Keratinocyte (primary cell): ENCODE measurements around the gene PITPNM3. TPM values are rescaled to one million over a fixed set of nuclear protein-coding genes. Genes with fewer than 3 reads are reported as not detected.

ENCODE experiments used
- DNase-seq: peaks from one replicate; pipeline ENCODE4 v3.0.0-alpha.2; 2011; ENCODE audit warnings: low read depth, missing footprints, low spot score
- FAIRE-seq: peaks from 2 replicates; lab custom pipeline; 2011; peaks lifted over from hg19 to GRCh38; lab: Jason Lieb, UNC
- H2AFZ ChIP-seq: 2 replicates; pipeline ENCODE4 v1.6.0; 2012; ENCODE audit warnings: low read length, control low read depth, inconsistent platforms; ENCODE audit not compliant: control insufficient read depth
- H3K27ac ChIP-seq: 2 replicates; pipeline ENCODE4 v1.5.1; 2011; ENCODE audit warnings: low read length; ENCODE audit not compliant: control insufficient read depth, insufficient read depth
- H3K27me3 ChIP-seq: 3 replicates; pipeline ENCODE4 v1.6.0; 2011; ENCODE audit warnings: low read length; ENCODE audit not compliant: control insufficient read depth, insufficient read depth; ENCODE audit errors: extremely low read depth
- H3K36me3 ChIP-seq, 2 experiments: 2 replicates in 1 of 2; 3 replicates in 1 of 2; pipeline ENCODE4 v1.5.1; 2011; ENCODE audit warnings: low read length in 2 of 2, mild to moderate bottlenecking in 1 of 2; ENCODE audit not compliant: control insufficient read depth in 2 of 2, insufficient read depth in 2 of 2; ENCODE audit errors: extremely low read depth in 1 of 2
- H3K4me1 ChIP-seq: 3 replicates; pipeline ENCODE4 v1.5.1; 2011; ENCODE audit warnings: low read length; ENCODE audit not compliant: control insufficient read depth, insufficient read depth; ENCODE audit errors: extremely low read depth
- H3K4me2 ChIP-seq: 3 replicates; pipeline ENCODE4 v1.6.0; 2011; ENCODE audit warnings: low read depth, low read length; ENCODE audit not compliant: control insufficient read depth, insufficient read depth; ENCODE audit errors: extremely low read depth
- H3K4me3 ChIP-seq, 3 experiments: fragments of 200-600 bp in 1 of 3; sonication (generic) in 1 of 3; 2 replicates in 2 of 3; 3 replicates in 1 of 3; pipeline ENCODE4 v1.5.1; 2011 to 2016; ENCODE audit warnings: low read length in 3 of 3, mild to moderate bottlenecking in 3 of 3, control low read depth in 2 of 3, inconsistent platforms in 1 of 3, low read depth in 1 of 3, mixed read lengths in 1 of 3, mixed run types in 1 of 3, moderate library complexity in 1 of 3; ENCODE audit not compliant: control insufficient read depth in 2 of 3, insufficient read depth in 2 of 3; ENCODE audit errors: extremely low read depth in 1 of 3
- H3K79me2 ChIP-seq: 2 replicates; pipeline ENCODE4 v1.6.0; 2012; ENCODE audit warnings: low read length; ENCODE audit not compliant: control insufficient read depth, insufficient read depth
- H3K9ac ChIP-seq: 3 replicates; pipeline ENCODE4 v1.6.0; 2011; ENCODE audit warnings: low read length; ENCODE audit not compliant: control insufficient read depth, insufficient read depth; ENCODE audit errors: extremely low read depth
- H3K9me1 ChIP-seq: 3 replicates; pipeline ENCODE4 v1.6.0; 2011; ENCODE audit warnings: low read length; ENCODE audit not compliant: control insufficient read depth, insufficient read depth; ENCODE audit errors: extremely low read depth
- H3K9me3 ChIP-seq: 2 replicates; pipeline ENCODE4 v1.5.1; 2012; ENCODE audit warnings: low read depth, low read length; ENCODE audit not compliant: control insufficient read depth
- H4K20me1 ChIP-seq: 3 replicates; pipeline ENCODE4 v1.6.0; 2011; ENCODE audit warnings: low read length; ENCODE audit not compliant: control insufficient read depth, insufficient read depth; ENCODE audit errors: extremely low read depth
- EZH2 ChIP-seq: IDR thresholded peaks from one replicate; pipeline ENCODE4 v1.6.1; 2012; ENCODE audit warnings: inconsistent platforms, mild to moderate bottlenecking, low read length, moderate library complexity
- dilution Hi-C: fragments of 300-500 bp; cut with MboI; formaldehyde crosslinking; loops from one replicate; pipeline ENCODE4 v1.7.0; 2020; ENCODE audit warnings: low sequenced_read_pairs; ENCODE audit not compliant: extremely low pct_ligation_motif_present
- polyA plus RNA-seq, 5 experiments: library from polyadenylated mRNA; depleted of rRNA in 3 of 5; stranded (reverse) in 3 of 5; stranded (forward) in 1 of 5; unstranded in 1 of 5; fragments of >200 nt; gene quantifications; 1 replicate in 1 of 5; 2 replicates in 3 of 5; 3 replicates in 1 of 5; pipeline versions ENCODE4 v1.2.1 to v1.2.3, GENCODE V29; 2011 to 2012; ENCODE audit warnings: missing spikeins in 2 of 5, low read depth in 1 of 5, low replicate concordance in 1 of 5
- TF ChIP-seq, protein P1 (sequence below), 3 experiments: IDR thresholded peaks in 1 of 3; conservative IDR thresholded peaks in 1 of 3; optimal IDR thresholded peaks in 1 of 3; 2 replicates in 2 of 3; 3 replicates in 1 of 3; pipeline versions ENCODE3 to v1.5.1; 2011; ENCODE audit warnings: low read length in 3 of 3, mild to moderate bottlenecking in 3 of 3, moderate library complexity in 2 of 3, control low read depth in 1 of 3, inconsistent platforms in 1 of 3; ENCODE audit not compliant: insufficient read depth in 2 of 3; ENCODE audit errors: extremely low read depth in 1 of 3

PITPNM3 gene
- polyA plus RNA-seq, 1 donor (not counting 4 experiments of a cell fraction or from before 2014, with no cell fraction given) = 7.7 TPM

DNA sequence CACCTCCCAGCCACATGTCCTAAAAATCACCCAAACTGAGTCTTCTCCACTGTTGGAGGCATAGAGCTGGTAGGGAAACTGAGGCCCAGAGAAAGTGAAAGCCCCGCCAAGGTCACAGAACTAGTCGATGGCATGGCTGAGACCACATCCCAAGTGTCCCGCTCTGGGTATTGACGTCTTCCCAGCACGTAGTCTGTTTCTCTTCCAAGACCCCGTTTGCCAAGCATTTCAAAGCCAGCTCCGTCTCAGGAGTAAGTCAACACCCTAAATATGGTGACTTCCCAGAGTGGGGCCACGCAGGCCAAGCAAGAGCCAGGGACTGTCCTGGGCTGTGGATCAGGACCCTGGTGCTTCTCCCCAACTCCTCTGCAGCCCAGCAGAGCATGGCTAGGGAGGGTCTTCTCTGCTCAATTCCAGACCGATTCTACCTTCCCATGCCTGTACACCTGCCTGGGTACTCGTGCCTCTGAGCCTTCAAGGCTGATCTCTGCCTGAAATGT, 19.7 kb downstream of the PITPNM3 start:
- dilution Hi-C loops = no loop called here
- Histone ChIP-seq H3K27me3 (no peaks in the 10 kb centered on the region), H3K9me1 (no peaks in the 10 kb centered on the region), H3K4me2 (no peak overlapping the region), H4K20me1 (peaks cover 2% of the 10 kb centered on the region), H3K4me3 (no peak overlapping the region), H3K9me3 (no peaks in the 10 kb centered on the region), H3K4me1 (no peaks in the 10 kb centered on the region), H3K79me2 (no peaks in the 10 kb centered on the region), H3K36me3 (peaks cover under 1 to 5% of the 10 kb centered on the region in 2 experiments), H2AFZ (no peak overlapping the region), H3K27ac (no peak overlapping the region), H3K9ac (no peak overlapping the region)
- no peak for FAIRE-seq
- TF ChIP-seq EZH2 = no peak
- no peak for DNase-seq

DNA sequence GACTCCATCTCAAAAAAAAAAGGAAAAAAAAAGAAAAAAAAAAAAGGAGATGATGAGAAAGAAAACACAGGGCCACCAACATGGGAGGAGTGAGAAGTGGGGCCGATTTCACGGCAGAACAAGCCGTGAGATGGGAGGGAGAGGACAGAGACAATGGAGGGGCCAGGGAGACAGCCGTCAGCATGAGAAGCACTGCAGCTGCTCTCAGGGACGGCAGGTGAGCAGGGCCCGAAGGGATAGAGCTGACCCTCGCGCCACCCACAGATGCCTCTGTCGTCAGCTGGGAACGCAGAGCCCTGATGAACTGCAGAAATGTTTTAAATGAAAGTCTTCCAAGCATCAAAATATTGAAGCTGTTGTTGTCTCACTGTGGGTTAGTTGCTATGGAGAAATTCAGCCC, 20.3 kb downstream of the PITPNM3 start:
- FAIRE-seq = no peak
- Histone ChIP-seq H3K9me1 (no peaks in the 10 kb centered on the region), H4K20me1 (peaks cover 2% of the 10 kb centered on the region), H3K79me2 (no peaks in the 10 kb centered on the region), H3K4me3 (no peak overlapping the region), H3K4me2 (no peak overlapping the region), H3K4me1 (no peaks in the 10 kb centered on the region), H3K9ac (no peak overlapping the region), H2AFZ (no peak overlapping the region), H3K9me3 (no peaks in the 10 kb centered on the region), H3K27me3 (no peaks in the 10 kb centered on the region), H3K27ac (no peak overlapping the region), H3K36me3 (peaks cover 1 to 5% of the 10 kb centered on the region in 2 experiments)
- DNase-seq = no peak
- TF ChIP-seq EZH2 = no peak
- TF ChIP-seq, protein P1, sequence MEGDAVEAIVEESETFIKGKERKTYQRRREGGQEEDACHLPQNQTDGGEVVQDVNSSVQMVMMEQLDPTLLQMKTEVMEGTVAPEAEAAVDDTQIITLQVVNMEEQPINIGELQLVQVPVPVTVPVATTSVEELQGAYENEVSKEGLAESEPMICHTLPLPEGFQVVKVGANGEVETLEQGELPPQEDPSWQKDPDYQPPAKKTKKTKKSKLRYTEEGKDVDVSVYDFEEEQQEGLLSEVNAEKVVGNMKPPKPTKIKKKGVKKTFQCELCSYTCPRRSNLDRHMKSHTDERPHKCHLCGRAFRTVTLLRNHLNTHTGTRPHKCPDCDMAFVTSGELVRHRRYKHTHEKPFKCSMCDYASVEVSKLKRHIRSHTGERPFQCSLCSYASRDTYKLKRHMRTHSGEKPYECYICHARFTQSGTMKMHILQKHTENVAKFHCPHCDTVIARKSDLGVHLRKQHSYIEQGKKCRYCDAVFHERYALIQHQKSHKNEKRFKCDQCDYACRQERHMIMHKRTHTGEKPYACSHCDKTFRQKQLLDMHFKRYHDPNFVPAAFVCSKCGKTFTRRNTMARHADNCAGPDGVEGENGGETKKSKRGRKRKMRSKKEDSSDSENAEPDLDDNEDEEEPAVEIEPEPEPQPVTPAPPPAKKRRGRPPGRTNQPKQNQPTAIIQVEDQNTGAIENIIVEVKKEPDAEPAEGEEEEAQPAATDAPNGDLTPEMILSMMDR (optimal IDR thresholded peaks at IDR 0.05 in 1 of 3, IDR thresholded peaks at IDR 0.05 in 1 of 3, conservative IDR thresholded peaks at IDR 0.05 in 1 of 3; ENCODE audit: extremely low read depth in 1 of 3, insufficient read depth in 2 of 3, low read length in 3 of 3) = no peak
- dilution Hi-C loops = no loop called here
